HPDE6-E6E7 (cell line): ENCODE measurements around the gene FEN1.

Experiments
- DNase-seq: peaks from one replicate; pipeline ENCODE4 v3.0.0; 2011; ENCODE audit warnings: missing footprints; ENCODE audit errors: extremely low spot score

The FEN1 gene

DNA sequence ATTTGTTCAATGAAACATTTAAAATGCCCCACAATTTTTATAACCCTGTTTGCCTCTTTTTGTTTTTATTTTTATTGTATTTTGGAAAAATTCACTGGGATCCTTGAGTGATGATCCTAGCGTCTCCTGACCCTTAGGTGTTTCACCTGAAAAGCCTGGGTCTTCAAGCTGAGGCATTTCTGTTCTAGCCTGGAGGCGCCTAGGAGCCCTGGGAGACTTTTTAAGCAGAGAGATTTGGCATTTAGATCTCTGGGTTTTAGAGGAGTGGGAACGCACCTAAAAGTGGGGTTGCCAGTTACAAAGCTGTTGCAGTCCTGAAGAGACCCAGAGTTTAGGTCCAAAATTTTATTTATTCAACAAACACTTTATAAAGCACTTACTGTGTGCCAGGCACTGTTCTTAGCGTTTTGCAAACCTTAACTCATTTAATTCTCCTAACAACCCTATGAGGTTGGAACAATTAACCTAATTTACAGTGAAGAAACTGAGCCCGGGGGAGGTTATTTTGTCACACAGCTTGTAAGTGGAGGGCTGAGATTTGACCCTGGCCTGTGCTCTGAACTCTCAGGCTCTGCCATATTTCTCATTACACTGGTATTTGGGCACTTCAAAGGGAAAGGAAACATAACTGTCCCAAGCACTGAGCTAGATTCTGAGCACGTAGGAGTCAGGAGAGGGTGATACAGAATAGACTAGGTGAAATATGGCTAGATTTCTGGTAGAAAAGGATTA is 24.9 kb downstream of the FEN1 start:
- no peak for DNase-seq

DNA sequence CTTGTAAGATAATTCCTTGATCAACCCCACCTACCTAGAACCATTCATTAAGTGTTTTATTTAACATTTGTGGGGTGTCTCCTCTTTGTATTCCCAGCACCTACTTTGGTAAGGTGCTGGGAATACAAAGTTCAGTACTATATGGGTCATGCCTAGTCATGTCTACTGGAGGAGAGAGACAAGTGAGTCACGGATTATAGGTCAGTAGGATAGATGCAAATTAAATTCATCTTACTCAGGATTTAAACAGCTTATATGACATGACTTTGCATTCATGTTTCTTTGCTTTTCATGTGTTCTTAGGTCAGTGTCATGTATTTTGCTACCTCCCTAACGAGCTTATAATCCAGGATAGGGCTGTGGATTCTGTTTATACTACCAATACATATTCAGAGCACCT is 27.5 kb downstream of the FEN1 start:
- DNase-seq, result peak; percentile 86

DNA sequence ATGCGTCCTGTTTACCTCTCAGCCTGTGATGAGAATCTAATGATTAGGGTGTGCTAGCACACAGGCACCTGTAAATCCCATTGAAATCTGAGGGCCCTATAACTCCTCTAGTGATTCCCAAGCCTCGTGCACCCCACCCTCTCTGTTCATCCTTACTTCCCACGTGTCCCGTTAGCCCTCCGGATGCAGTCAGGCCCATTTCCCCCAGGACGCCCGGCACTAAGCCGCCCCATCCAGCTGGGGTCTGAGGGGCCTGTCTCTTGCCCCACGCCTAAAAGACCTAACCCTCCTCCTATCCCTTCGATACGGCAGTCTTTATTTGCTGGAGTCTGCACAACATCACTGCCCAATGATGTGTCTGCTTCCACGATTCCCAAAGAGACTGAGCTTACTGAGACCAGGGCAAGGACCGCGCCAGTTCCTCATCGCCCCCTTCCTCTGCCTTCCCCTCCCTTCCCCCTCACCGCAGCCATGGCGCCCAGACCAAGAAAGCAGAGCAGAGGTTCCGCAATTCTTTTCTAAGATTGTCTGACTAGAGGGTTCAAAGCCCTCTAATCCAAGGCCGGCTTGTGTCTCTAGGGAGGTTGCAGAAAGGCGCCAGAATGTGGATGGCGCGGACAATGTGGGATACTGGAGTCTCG is 34.3 kb downstream of the FEN1 start:
- no peak for DNase-seq

DNA sequence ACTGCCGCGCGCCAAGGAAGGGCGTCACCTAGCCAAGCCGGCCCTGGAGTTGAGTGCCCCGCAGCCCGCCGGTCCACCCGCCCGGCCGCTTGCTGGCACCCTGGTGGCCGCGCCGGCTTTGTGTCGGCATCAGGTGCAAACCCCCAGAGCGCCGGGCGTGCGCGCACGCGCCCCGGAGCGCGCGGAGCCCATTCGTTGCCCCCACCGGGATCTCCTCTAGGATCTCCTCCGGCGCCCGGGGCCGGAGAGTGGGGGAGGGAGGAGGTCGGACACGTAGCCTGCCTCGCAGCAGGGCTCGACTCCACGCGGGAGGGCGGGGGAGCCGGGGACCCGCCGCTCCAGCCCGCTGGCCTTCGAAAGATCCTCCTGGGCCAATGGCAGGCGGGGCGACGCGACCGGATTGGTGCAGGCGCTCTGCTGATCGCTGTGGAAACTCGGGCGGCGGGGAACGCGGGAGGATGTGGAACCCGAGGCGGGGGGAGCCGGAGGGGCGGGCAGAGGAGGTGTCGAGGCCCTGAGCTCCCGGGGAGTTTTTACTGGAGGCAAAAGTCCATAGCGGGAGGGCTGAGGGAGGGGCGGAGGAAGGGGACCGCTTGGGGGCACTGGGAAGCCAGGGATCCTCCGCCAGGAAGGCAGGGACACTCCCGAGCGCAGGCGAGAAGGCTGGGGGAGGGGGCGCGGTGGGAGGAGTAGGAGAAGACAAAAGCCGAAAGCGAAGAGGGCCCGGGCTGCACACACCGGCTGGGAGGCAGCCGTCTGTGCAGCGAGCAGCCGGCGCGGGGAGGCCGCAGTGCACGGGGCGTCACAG is 35.1 kb downstream of the FEN1 start, which contains the start of gene FADS2:
TSS of gene FADS2 (plus strand) at position 730 of the 808 bp plus-strand sequence. CDS start 91 bp downstream, outside the sequence.
- DNase-seq, result peak; percentile 61

DNA sequence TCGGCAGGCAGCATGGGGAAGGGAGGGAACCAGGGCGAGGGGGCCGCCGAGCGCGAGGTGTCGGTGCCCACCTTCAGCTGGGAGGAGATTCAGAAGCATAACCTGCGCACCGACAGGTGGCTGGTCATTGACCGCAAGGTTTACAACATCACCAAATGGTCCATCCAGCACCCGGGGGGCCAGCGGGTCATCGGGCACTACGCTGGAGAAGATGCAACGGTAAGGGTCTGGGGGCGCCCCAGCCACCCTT is 35.6 kb downstream of the FEN1 start:
- DNase-seq, result no peak

DNA sequence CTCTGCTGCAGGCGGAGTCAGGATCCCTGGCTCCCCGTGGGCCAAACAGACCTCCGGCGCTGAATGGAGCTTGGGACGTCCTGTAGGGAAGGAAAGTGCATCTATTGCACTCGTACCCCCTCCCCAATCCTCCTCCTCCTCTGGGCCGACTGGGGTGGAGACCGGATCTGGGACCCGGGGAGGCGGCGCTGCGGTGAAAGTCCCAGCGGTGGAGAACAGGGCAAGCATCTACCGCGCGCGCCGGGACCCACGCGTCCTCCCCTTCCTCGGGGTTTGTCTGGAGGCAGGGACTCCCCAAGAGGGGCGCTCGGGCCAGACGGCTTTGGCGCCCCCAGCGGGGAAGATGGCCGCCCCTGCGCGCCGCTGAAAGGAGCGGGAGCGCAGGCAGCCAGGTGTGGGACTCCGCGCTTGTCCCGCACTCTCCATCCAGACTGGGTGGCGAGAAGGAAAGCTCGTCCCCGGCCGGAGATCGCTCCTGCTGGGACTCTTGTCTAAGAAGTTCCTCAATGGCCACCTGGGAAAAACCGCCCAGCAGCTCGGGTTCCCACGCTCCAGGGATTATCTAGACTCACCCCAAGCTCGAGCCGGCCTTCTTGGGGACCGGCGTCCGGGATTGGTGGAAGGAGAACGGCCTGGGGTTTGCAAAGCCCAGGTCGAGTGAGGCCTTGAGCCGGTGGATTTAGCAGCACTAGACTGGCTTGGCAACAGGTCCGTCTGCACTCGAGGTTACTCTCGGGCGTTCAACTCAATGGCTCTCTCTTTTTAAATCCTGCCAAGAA is 36.1 kb downstream of the FEN1 start:
- DNase-seq, result peak; percentile 47

DNA sequence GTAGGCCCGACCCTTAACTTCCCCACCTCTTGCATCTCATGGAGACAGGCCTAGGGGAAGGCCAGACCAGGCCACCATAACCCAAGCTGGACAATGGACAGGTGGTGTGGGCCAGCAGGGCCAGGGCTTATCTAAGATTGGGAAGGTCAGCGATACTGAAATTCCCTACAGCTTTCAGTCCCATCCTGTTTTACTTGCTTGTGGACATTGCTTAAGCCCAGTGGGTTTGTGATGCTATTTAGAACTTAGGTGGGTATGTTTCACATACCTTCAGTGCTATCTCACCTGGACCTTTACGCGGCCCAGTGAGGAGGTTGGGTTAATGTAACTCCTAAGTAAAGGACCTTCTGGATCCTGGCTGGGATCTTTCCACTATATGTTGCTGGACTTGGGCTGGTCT is 37.1 kb downstream of the FEN1 start:
- no peak for DNase-seq

DNA sequence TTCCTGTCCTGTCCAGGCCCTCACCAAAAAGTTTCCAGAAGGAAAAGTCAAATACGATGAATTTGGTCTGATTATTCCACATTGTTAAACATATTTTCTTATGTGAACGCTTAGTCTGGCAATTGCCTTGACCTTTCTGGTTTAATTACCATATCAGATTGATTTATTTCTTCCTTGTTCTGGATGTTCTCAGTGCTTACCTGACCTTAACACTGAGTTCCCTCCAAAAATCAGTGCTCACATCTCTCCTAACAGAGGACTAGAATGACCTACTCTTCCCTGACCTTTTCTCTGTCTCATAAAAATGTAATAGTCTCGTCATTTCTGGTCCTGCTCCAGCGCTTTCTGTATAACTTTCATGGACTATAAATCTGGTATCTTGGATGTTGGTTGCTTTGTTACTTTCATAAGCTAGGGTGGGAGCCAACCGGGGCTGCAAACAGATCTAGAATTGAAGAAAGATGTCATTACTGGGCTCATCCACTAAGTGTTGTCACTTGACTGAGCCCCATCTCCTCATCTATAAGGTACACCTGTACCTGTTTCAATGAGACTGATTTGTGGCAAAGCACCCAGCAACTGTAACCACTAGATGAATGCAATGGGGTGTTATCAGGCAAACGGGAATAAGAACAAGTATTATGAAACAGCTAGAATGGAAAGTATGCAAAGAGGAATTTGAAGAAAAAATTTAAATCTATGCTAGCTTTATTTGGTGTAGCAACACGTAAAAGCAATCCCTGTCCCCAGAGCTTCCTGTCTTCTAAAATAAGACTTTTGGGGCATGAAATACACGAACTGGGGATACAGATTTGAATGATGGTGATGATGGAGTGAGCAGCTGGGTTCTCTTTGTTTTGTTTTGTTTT is 37.8 kb downstream of the FEN1 start:
- no peak for DNase-seq

DNA sequence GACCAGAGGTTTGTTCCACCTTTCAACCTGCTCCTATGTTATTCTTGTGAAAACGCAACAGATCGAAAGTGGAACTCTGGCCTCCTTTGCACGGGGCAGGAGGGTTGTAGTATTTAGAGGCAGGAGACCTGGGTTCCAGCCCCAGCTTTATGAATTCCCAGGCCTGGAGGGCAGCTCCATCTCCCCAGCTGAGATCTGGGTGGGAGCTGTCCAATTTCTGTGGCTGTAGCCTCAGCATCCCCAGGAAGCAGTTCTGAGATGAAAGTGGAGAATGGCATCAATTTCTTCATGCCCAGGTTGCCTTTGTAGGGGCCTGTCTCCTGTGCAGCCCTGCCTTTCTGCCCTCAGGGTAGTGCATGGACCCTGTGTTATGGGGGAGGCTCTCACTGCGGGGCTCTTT is 39.5 kb downstream of the FEN1 start:
- DNase-seq, result no peak

DNA sequence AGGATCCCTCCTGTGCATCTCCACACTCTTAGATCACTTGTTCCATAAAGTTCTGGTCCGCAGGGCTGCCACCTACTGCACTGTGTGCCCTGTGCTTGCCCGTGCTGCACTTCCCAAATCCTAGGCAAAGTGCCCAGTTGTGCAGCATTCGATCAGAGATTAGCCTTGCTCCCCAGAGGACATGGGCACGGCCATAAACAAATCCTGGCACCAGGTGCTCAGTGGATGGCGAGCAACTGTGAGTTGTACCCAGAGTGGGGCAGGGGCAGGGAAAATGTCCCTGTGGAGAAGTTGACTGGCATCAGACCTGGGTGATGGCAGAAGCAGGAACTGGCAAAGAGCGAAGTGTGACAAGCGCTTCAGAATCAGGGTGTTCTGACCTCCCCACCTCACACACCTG is 40.0 kb downstream of the FEN1 start:
- no peak for DNase-seq

DNA sequence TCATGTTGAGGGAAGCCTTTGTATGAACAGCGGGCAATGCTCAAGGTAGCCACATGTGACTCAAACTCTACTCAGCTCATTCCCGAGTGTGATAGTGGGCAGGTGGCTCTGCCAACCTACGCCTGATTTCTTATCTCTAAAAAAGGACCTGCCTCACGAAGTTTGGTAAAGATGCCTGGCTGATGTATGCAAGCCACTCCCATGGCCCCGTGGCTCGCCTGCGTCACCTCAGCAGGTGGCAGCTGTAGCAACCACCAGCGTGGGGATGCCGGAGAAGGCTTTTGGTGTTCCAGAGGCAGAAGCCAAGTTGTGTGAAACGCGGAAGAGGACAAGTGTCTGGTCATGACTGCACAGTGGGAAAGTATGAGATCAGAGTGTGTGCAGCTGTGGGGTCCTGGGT is 40.8 kb downstream of the FEN1 start:
- DNase-seq, result no peak

DNA sequence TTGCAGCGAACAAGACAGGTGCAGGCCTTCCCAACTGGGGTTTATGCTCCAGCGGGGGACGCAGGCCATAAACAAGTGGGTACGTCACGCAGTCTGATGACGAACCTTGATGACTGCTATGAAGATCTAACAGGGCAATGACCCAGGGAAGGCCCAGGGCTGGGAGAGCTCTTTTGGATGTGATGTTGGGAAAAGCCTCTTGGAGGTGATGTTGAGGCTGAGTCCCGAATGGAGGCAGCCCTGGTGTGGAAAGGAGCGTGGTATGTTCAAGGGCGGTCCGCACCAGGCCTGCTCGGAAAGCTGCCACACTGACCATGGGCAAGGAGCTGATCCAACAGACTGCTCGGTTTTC is 41.2 kb downstream of the FEN1 start:
- no peak for DNase-seq

DNA sequence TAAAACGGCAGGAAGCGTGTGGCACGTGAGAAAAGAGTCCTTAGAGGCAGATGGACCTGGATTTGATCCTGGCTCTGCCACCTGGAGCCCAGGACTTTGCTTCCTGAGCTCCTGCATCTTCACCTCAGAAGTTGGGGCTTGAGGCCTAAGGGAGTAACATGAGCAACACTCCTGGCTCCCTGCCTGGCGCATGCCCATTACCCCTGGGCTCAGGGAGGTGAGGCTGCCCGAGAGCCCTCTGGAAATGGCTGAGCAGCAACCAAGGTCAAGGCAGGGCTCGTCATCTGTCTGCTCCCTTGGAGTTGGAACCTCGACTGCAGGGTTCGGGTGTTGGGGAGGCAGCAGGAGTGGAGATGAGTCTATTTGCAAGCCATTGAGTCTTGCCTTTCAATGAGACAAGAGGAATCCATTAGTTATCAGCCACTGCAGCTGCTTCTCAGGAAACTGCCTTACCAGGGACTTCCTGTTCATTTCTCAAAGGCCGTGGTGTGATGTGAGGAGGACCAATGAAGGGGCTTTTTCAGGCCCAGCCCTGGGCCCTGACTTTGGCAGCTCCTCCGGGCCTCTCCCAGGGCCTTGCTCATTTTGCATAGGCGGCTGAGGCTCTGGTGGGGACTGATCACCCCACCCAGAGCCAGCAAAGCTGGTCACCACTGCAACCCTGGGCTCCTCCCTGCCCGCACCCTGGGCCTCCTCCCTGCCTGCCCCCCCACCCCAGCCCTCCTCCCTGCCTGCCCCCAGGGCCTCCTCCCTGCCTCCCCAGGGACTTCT is 41.8 kb downstream of the FEN1 start:
- no peak for DNase-seq

DNA sequence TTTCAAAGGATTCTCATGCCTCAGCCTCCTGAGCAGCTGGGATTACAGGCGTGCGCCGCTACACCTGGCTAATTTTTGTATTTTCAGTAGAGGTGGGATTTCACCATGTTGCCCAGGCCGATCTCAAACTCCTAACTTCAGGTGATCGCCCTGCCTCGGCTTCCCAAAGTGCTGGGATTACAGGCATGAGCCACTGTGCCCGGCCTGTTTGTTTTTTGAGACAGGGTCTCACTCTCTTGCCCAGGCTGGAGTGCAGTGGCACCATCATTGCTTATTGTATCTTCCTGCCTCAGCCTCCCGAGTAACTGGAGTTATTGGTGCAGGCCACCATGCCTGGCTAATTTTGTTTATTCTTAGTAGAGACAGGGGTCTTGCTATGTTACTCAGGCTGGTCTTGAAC is 43.5 kb downstream of the FEN1 start:
- DNase-seq, result no peak

DNA sequence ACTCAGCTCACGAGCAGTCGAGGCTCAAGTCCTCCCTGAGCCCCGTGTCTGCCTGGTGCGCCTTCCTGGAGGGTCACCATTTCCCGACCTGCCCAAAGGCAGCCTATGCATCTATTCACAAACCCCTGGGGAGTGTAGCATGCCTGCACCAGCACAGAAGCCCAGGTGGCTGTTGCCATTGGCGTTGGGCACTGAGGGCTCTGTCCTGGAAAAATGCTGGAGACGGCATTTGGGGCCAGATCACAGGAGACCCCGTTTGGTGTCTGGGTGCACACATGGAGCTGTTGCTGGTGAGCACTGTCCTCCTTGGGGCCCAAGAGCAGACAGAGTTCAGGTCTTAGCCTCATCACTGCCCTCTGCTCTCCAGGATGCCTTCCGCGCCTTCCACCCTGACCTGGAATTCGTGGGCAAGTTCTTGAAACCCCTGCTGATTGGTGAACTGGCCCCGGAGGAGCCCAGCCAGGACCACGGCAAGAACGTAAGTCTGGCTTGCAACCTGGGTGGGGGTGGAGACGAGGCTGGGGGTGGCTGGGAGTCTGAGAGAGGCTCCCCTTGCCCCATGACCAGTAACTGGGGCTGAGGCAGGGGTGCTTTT is 44.8 kb downstream of the FEN1 start:
- DNase-seq, result no peak

DNA sequence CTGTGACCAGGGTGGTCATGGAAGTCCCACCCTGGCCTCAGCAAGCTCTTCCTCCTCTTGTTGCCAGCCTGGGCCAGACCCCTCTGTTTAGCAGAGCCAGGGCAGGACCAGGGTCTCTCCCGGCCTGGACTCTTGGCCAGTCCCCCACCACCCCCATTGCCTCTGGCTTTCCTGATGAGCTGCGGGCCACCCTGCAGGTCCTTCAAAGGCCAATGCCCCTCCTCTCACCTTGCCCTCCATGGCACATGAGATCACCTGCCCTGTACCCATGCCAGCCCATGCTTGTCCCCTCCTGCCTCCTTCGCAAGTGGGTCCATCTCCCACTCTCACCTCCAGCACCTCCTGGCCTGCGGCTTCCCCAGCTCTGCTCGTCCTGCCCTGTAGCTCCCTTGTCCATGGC is 45.8 kb downstream of the FEN1 start:
- no peak for DNase-seq

DNA sequence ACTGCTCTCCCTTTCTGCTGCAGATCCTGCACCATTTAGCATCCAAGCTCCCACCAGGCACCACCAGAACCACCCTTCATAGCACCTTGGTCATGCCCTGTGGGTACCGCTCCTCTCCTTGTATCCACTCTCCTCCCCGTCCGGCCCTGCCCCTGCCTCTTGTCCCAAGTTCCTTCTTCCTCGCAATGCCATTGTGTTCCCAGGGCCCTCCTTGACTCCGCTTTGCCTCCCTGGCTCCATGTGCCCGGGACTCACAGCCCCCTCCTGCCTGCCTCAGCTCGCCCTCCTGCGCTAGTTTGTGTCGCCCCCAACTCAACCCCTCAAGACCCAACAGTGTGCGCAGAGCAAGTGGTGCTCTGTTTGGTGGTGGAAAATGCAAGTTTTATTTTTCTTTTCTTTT is 46.2 kb downstream of the FEN1 start:
- no peak for DNase-seq

DNA sequence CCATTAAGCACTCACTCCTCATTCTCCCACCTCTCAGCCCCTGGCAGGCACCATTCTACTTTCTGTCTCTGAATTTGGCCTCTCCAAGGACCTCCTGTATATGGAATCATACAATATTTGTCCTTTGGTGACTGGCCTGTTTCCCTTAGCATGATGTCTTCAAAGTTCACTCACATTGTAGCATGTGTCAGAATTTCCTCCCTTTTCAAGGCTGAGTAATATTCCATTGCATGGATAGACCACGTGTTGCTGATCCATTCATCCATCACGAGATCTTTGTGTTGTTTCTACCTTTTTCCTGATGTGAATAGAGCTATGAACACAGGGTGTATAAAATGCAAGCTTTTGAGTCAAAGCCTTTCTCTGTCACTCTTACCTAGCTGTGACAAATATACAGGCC is 47.0 kb downstream of the FEN1 start:
- DNase-seq, result no peak

DNA sequence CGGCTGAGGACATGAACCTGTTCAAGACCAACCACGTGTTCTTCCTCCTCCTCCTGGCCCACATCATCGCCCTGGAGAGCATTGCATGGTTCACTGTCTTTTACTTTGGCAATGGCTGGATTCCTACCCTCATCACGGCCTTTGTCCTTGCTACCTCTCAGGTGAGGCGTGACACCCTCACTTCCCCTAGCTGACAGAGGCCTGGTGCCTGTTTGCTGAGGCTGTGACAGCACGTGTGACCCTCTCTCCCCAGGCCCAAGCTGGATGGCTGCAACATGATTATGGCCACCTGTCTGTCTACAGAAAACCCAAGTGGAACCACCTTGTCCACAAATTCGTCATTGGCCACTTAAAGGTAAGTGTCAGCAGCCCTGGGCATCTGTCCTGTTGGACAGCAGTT is 47.7 kb downstream of the FEN1 start:
- DNase-seq, result no peak
